GM12878 (cell line): ENCODE results near the gene ANP32A.

Experiments
- DPF2 ChIP-seq: fragments of 450-650 bp; IDR thresholded peaks from 2 replicates; pipeline ENCODE4 v1.6.1; 2017; ENCODE audit warnings: mild to moderate bottlenecking
- GABPA ChIP-seq: IDR thresholded peaks from 2 replicates; pipeline ENCODE4 v1.6.1; 2014; ENCODE audit warnings: antibody characterized with exemption, low read depth, mild to moderate bottlenecking, inconsistent platforms
- NFYB ChIP-seq: IDR thresholded peaks from 2 replicates; pipeline ENCODE4 v1.6.1; 2011; ENCODE audit warnings: low read depth, mild to moderate bottlenecking, low read length, improper control_type of control experiment, moderate library complexity; ENCODE audit not compliant: insufficient read depth
- RAD21 ChIP-seq: IDR thresholded peaks from 2 replicates; pipeline ENCODE4 v1.6.1; 2011; ENCODE audit warnings: mild to moderate bottlenecking, low read depth, low read length, moderate library complexity; ENCODE audit not compliant: insufficient read depth
- SMARCA5 ChIP-seq: fragments of 450-650 bp; IDR thresholded peaks from 2 replicates; pipeline ENCODE4 v1.6.1; 2017; ENCODE audit warnings: mild to moderate bottlenecking
- TF ChIP-seq, protein P1 (sequence below), 3 experiments: IDR thresholded peaks in 2 of 3; conservative IDR thresholded peaks in 1 of 3; 2 replicates each; pipeline ENCODE4 v1.5.1; 2011; ENCODE audit warnings: low read depth in 3 of 3, low read length in 3 of 3, mild to moderate bottlenecking in 3 of 3, control low read depth in 2 of 3, moderate library complexity in 2 of 3, inconsistent platforms in 1 of 3, mixed read lengths in 1 of 3; ENCODE audit not compliant: control insufficient read depth in 2 of 3, insufficient read depth in 1 of 3; ENCODE audit errors: extremely low read depth in 1 of 3
- TF ChIP-seq, protein P2 (sequence below): fragments of 450-650 bp; IDR thresholded peaks from 2 replicates; pipeline ENCODE4 v1.6.1; 2017; ENCODE audit warnings: mild to moderate bottlenecking
- TF ChIP-seq, protein P3 (sequence below): IDR thresholded peaks from 2 replicates; pipeline ENCODE4 v1.6.1; 2011; ENCODE audit warnings: low read depth, low read length, improper control_type of control experiment, borderline replicate concordance
- TF ChIP-seq, protein P4 (sequence below): fragments of 450-650 bp; IDR thresholded peaks from 2 replicates; pipeline ENCODE4 v1.6.1; 2017; ENCODE audit warnings: antibody characterized with exemption, mild to moderate bottlenecking, moderate library complexity
- TF ChIP-seq, protein P5 (sequence below): fragments of 450-650 bp; IDR thresholded peaks from 2 replicates; pipeline ENCODE4 v1.6.1; 2016; ENCODE audit warnings: mild to moderate bottlenecking
- TF ChIP-seq, protein P6 (sequence below): IDR thresholded peaks from 2 replicates; pipeline ENCODE4 v1.6.1; 2011; ENCODE audit warnings: borderline replicate concordance, low read depth, mild to moderate bottlenecking, moderate library complexity, low read length; ENCODE audit not compliant: insufficient read depth, poor library complexity, severe bottlenecking
- TF ChIP-seq, protein P7 (sequence below): fragments of 450-650 bp; IDR thresholded peaks from 2 replicates; pipeline ENCODE4 v1.6.1; 2014; ENCODE audit warnings: mild to moderate bottlenecking

DNA sequence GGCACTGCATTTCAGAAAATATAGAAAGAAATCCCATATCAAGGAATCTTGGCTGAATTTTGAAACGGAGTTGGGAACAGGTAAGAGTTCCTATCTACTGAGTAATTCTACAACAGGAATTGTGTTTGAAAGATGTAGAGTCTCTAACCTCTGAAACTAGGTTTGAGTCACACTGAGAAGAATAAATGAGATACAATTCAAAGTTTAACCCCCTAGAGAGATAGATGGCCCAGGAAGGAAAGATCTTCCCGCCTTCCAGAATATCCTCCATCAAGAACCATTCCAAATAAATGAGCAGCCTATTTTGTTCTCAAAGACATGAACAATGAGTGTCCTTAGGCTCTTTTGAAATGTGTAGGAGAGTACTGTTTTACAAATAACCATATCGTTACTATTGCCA lies 2.9 kb upstream of the ANP32A start:
- TF ChIP-seq RAD21 (no peak), GABPA (no peak), SMARCA5 (no peak), NFYB (no peak), DPF2 (no peak)
- TF ChIP-seq, protein P1, sequence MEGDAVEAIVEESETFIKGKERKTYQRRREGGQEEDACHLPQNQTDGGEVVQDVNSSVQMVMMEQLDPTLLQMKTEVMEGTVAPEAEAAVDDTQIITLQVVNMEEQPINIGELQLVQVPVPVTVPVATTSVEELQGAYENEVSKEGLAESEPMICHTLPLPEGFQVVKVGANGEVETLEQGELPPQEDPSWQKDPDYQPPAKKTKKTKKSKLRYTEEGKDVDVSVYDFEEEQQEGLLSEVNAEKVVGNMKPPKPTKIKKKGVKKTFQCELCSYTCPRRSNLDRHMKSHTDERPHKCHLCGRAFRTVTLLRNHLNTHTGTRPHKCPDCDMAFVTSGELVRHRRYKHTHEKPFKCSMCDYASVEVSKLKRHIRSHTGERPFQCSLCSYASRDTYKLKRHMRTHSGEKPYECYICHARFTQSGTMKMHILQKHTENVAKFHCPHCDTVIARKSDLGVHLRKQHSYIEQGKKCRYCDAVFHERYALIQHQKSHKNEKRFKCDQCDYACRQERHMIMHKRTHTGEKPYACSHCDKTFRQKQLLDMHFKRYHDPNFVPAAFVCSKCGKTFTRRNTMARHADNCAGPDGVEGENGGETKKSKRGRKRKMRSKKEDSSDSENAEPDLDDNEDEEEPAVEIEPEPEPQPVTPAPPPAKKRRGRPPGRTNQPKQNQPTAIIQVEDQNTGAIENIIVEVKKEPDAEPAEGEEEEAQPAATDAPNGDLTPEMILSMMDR (IDR thresholded peaks at IDR 0.05 in 2 of 3, conservative IDR thresholded peaks at IDR 0.05 in 1 of 3; ENCODE audit: control insufficient read depth in 2 of 3, extremely low read depth in 1 of 3, insufficient read depth in 1 of 3, low read depth in 3 of 3, low read length in 3 of 3) = no peak
- TF ChIP-seq, protein P2, sequence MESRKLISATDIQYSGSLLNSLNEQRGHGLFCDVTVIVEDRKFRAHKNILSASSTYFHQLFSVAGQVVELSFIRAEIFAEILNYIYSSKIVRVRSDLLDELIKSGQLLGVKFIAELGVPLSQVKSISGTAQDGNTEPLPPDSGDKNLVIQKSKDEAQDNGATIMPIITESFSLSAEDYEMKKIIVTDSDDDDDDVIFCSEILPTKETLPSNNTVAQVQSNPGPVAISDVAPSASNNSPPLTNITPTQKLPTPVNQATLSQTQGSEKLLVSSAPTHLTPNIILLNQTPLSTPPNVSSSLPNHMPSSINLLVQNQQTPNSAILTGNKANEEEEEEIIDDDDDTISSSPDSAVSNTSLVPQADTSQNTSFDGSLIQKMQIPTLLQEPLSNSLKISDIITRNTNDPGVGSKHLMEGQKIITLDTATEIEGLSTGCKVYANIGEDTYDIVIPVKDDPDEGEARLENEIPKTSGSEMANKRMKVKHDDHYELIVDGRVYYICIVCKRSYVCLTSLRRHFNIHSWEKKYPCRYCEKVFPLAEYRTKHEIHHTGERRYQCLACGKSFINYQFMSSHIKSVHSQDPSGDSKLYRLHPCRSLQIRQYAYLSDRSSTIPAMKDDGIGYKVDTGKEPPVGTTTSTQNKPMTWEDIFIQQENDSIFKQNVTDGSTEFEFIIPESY = no peak
- TF ChIP-seq, protein P3, sequence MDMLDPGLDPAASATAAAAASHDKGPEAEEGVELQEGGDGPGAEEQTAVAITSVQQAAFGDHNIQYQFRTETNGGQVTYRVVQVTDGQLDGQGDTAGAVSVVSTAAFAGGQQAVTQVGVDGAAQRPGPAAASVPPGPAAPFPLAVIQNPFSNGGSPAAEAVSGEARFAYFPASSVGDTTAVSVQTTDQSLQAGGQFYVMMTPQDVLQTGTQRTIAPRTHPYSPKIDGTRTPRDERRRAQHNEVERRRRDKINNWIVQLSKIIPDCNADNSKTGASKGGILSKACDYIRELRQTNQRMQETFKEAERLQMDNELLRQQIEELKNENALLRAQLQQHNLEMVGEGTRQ = no peak
- TF ChIP-seq, protein P4, sequence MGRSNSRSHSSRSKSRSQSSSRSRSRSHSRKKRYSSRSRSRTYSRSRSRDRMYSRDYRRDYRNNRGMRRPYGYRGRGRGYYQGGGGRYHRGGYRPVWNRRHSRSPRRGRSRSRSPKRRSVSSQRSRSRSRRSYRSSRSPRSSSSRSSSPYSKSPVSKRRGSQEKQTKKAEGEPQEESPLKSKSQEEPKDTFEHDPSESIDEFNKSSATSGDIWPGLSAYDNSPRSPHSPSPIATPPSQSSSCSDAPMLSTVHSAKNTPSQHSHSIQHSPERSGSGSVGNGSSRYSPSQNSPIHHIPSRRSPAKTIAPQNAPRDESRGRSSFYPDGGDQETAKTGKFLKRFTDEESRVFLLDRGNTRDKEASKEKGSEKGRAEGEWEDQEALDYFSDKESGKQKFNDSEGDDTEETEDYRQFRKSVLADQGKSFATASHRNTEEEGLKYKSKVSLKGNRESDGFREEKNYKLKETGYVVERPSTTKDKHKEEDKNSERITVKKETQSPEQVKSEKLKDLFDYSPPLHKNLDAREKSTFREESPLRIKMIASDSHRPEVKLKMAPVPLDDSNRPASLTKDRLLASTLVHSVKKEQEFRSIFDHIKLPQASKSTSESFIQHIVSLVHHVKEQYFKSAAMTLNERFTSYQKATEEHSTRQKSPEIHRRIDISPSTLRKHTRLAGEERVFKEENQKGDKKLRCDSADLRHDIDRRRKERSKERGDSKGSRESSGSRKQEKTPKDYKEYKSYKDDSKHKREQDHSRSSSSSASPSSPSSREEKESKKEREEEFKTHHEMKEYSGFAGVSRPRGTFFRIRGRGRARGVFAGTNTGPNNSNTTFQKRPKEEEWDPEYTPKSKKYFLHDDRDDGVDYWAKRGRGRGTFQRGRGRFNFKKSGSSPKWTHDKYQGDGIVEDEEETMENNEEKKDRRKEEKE = no peak
- TF ChIP-seq, protein P5, sequence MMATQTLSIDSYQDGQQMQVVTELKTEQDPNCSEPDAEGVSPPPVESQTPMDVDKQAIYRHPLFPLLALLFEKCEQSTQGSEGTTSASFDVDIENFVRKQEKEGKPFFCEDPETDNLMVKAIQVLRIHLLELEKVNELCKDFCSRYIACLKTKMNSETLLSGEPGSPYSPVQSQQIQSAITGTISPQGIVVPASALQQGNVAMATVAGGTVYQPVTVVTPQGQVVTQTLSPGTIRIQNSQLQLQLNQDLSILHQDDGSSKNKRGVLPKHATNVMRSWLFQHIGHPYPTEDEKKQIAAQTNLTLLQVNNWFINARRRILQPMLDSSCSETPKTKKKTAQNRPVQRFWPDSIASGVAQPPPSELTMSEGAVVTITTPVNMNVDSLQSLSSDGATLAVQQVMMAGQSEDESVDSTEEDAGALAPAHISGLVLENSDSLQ = no peak
- TF ChIP-seq, protein P6, sequence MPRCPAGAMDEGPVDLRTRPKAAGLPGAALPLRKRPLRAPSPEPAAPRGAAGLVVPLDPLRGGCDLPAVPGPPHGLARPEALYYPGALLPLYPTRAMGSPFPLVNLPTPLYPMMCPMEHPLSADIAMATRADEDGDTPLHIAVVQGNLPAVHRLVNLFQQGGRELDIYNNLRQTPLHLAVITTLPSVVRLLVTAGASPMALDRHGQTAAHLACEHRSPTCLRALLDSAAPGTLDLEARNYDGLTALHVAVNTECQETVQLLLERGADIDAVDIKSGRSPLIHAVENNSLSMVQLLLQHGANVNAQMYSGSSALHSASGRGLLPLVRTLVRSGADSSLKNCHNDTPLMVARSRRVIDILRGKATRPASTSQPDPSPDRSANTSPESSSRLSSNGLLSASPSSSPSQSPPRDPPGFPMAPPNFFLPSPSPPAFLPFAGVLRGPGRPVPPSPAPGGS = no peak
- TF ChIP-seq, protein P7, sequence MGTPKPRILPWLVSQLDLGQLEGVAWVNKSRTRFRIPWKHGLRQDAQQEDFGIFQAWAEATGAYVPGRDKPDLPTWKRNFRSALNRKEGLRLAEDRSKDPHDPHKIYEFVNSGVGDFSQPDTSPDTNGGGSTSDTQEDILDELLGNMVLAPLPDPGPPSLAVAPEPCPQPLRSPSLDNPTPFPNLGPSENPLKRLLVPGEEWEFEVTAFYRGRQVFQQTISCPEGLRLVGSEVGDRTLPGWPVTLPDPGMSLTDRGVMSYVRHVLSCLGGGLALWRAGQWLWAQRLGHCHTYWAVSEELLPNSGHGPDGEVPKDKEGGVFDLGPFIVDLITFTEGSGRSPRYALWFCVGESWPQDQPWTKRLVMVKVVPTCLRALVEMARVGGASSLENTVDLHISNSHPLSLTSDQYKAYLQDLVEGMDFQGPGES = no peak
